Stimulated activated CD4-positive, alpha-beta T cell treated with anti-CD3 and anti-CD28 coated beads, Interleukin-15, amount 100 ng/mL, for 48 hours (primary cell): ENCODE results near the gene MAN2B2.
"Not testable (repeated sequence)": the region's sequence is repeated elsewhere in the genome, so short reads cannot be mapped to it uniquely, and the experiment has no call there.

Source experiments
- DNase-seq, 2 donors: peaks; one replicate each; pipeline ENCODE4 v3.0.0-alpha.2; 2020; ENCODE audit warnings: low read depth in 2 of 2

Gene MAN2B2

GRCh38 chr4:6616087-6616995 lies 41.4 kb downstream of the MAN2B2 start:
- no peak for DNase-seq

GRCh38 chr4:6617246-6617645 lies 42.3 kb downstream of the MAN2B2 start:
- DNase-seq, result no peak

GRCh38 chr4:6618386-6619115 lies 43.6 kb downstream of the MAN2B2 start:
- no peak for DNase-seq

- no peak for DNase-seq
Observed at GRCh38 chr4:6619116-6619465, 44.1 kb downstream of the MAN2B2 start.

GRCh38 chr4:6619466-6620255 lies 44.7 kb downstream of the MAN2B2 start:
- DNase-seq, result no peak

- DNase-seq, result no peak
Observed at GRCh38 chr4:6620296-6620695, 45.3 kb downstream of the MAN2B2 start.

- no peak for DNase-seq
Observed at GRCh38 chr4:6620891-6621555, 46.0 kb downstream of the MAN2B2 start.

GRCh38 chr4:6621556-6621927 lies 46.6 kb downstream of the MAN2B2 start:
- DNase-seq, result no peak

- DNase-seq, result no peak
Observed at GRCh38 chr4:6622744-6623143, 47.8 kb downstream of the MAN2B2 start.

GRCh38 chr4:6625256-6625655 lies 50.3 kb downstream of the MAN2B2 start:
- no peak for DNase-seq

GRCh38 chr4:6626066-6626465 lies 51.1 kb downstream of the MAN2B2 start:
- no peak for DNase-seq

- no peak for DNase-seq
Observed at GRCh38 chr4:6627832-6628231, 52.8 kb downstream of the MAN2B2 start.

- not testable (repeated sequence) for DNase-seq
Observed at GRCh38 chr4:6628484-6628883, 53.5 kb downstream of the MAN2B2 start.

GRCh38 chr4:6632125-6632524 lies 57.1 kb downstream of the MAN2B2 start:
- no peak for DNase-seq

- no peak for DNase-seq
Observed at GRCh38 chr4:6633091-6633906, 58.3 kb downstream of the MAN2B2 start.

GRCh38 chr4:6634746-6635145 lies 59.8 kb downstream of the MAN2B2 start:
- no peak for DNase-seq

GRCh38 chr4:6639137-6639680 lies 64.2 kb downstream of the MAN2B2 start:
- no peak for DNase-seq

GRCh38 chr4:6640292-6641163 lies 65.5 kb downstream of the MAN2B2 start, which contains the start of gene MRFAP1:
Gene MRFAP1, plus strand, starts transcription at chr4:6640685. Its CDS starts 178 bp downstream, at chr4:6640863.
- DNase-seq, result peak; percentile 89 to 90

GRCh38 chr4:6641164-6641970 lies 66.4 kb downstream of the MAN2B2 start:
- no peak for DNase-seq
